Mesenchymal stem cell (in vitro differentiated cells and primary cell): ENCODE data around the gene LIM2.
"Not testable (repeated sequence)": the region's sequence is repeated elsewhere in the genome, so short reads cannot be mapped to it uniquely, and the experiment has no call there.

Experiments
- DNase-seq: peaks from one replicate; pipeline ENCODE4 v3.0.0-alpha.2; 2013
- H2AFZ ChIP-seq: one replicate; pipeline ENCODE4 v1.6.1; 2013; ENCODE audit warnings: low read depth, mild to moderate bottlenecking, control low read depth, inconsistent platforms, low read length, moderate library complexity
- H2AK5ac ChIP-seq: 2 replicates; pipeline ENCODE4 v1.6.1; 2013; ENCODE audit warnings: low read length, moderate library complexity, mild to moderate bottlenecking, inconsistent platforms; ENCODE audit not compliant: severe bottlenecking
- H2BK120ac ChIP-seq: one replicate; pipeline ENCODE4 v1.6.1; 2013; ENCODE audit warnings: low read depth, mild to moderate bottlenecking, inconsistent platforms, low read length, moderate library complexity
- H2BK12ac ChIP-seq, 2 experiments: one replicate each; pipeline ENCODE4 v1.6.1; 2013; ENCODE audit warnings: inconsistent platforms in 2 of 2, low read length in 2 of 2, mild to moderate bottlenecking in 2 of 2, moderate library complexity in 2 of 2, control low read depth in 1 of 2
- H2BK15ac ChIP-seq: one replicate; pipeline ENCODE4 v1.6.1; 2013; ENCODE audit warnings: mild to moderate bottlenecking, low read depth, inconsistent platforms; ENCODE audit not compliant: poor library complexity, severe bottlenecking
- H2BK5ac ChIP-seq: 2 replicates; pipeline ENCODE4 v1.6.1; 2013; ENCODE audit warnings: low read depth, mild to moderate bottlenecking, low read length, control low read depth, inconsistent platforms; ENCODE audit not compliant: poor library complexity, severe bottlenecking
- H3K14ac ChIP-seq, 2 experiments: one replicate each; pipeline ENCODE4 v1.6.1; 2013; ENCODE audit warnings: inconsistent platforms in 2 of 2, low read length in 2 of 2, control low read depth in 1 of 2, mild to moderate bottlenecking in 1 of 2, moderate library complexity in 1 of 2
- H3K18ac ChIP-seq, 2 experiments: one replicate each; pipeline ENCODE4 v1.6.1; 2013; ENCODE audit warnings: inconsistent platforms in 2 of 2, low read length in 2 of 2, control low read depth in 1 of 2, low read depth in 1 of 2, mild to moderate bottlenecking in 1 of 2
- H3K23ac ChIP-seq, 2 experiments: one replicate each; pipeline ENCODE4 v1.6.1; 2013; ENCODE audit warnings: inconsistent platforms in 2 of 2, low read length in 2 of 2, mild to moderate bottlenecking in 2 of 2, moderate library complexity in 2 of 2, control low read depth in 1 of 2
- H3K27ac ChIP-seq: 2 replicates; pipeline ENCODE4 v1.5.1; 2013; ENCODE audit warnings: mild to moderate bottlenecking, moderate library complexity, low read length, control low read depth, inconsistent platforms; ENCODE audit not compliant: poor library complexity, severe bottlenecking
- H3K27me3 ChIP-seq, 2 experiments: 2 replicates each; pipeline versions ENCODE4 v1.6.1 to v1.7.0; 2013; ENCODE audit warnings: low read length in 2 of 2, mild to moderate bottlenecking in 2 of 2, moderate library complexity in 2 of 2, control low read depth in 1 of 2, inconsistent platforms in 1 of 2; ENCODE audit not compliant: control insufficient read depth in 1 of 2, insufficient read depth in 1 of 2
- H3K36me3 ChIP-seq, 2 experiments: 2 replicates each; pipeline versions ENCODE4 v1.6.1 to v1.7.0; 2013; ENCODE audit warnings: low read length in 2 of 2, control low read depth in 1 of 2, inconsistent platforms in 1 of 2, low read depth in 1 of 2, mild to moderate bottlenecking in 1 of 2; ENCODE audit not compliant: insufficient read depth in 2 of 2, control insufficient read depth in 1 of 2
- H3K4ac ChIP-seq, 2 experiments: one replicate each; pipeline ENCODE4 v1.6.1; 2013; ENCODE audit warnings: inconsistent platforms in 2 of 2, low read length in 2 of 2, mild to moderate bottlenecking in 2 of 2, moderate library complexity in 2 of 2, control low read depth in 1 of 2, low read depth in 1 of 2
- H3K4me1 ChIP-seq: 2 replicates; pipeline ENCODE4 v1.6.1; 2013; ENCODE audit warnings: low read depth, low read length, control low read depth; ENCODE audit not compliant: control insufficient read depth, insufficient read depth
- H3K4me2 ChIP-seq: 2 replicates; pipeline ENCODE4 v1.6.1; 2013; ENCODE audit warnings: low read length, mild to moderate bottlenecking, inconsistent platforms; ENCODE audit not compliant: poor library complexity, severe bottlenecking
- H3K4me3 ChIP-seq, 2 experiments: 2 replicates each; pipeline versions ENCODE4 v1.5.1 to v1.7.0; 2013; ENCODE audit warnings: low read length in 2 of 2, mild to moderate bottlenecking in 2 of 2, control low read depth in 1 of 2, low read depth in 1 of 2; ENCODE audit not compliant: insufficient read depth in 1 of 2
- H3K79me1 ChIP-seq: replicated peaks from 2 replicates; pipeline ENCODE4 v1.6.1; 2013; ENCODE audit warnings: mild to moderate bottlenecking, control low read depth, low read length, inconsistent platforms; ENCODE audit not compliant: poor library complexity, severe bottlenecking
- H3K9ac ChIP-seq: 2 replicates; pipeline ENCODE4 v1.7.0; 2013; ENCODE audit warnings: mild to moderate bottlenecking, low read length, moderate library complexity
- H3K9me3 ChIP-seq: 2 replicates; pipeline ENCODE4 v1.7.0; 2013; ENCODE audit warnings: mild to moderate bottlenecking, low read length; ENCODE audit not compliant: control insufficient read depth
- H4K8ac ChIP-seq: one replicate; pipeline ENCODE4 v1.6.1; 2013; ENCODE audit warnings: inconsistent platforms, mild to moderate bottlenecking, low read length, moderate library complexity
- H4K91ac ChIP-seq: one replicate; pipeline ENCODE4 v1.6.1; 2013; ENCODE audit warnings: mild to moderate bottlenecking, low read length, inconsistent platforms
- WGBS: methylation state at CpG from one replicate; pipeline ENCODE4 v1.1.7; 2013; ENCODE audit warnings: mixed read lengths; 5-methylcytosine and 5-hydroxymethylcytosine counted together

The LIM2 gene

DNA sequence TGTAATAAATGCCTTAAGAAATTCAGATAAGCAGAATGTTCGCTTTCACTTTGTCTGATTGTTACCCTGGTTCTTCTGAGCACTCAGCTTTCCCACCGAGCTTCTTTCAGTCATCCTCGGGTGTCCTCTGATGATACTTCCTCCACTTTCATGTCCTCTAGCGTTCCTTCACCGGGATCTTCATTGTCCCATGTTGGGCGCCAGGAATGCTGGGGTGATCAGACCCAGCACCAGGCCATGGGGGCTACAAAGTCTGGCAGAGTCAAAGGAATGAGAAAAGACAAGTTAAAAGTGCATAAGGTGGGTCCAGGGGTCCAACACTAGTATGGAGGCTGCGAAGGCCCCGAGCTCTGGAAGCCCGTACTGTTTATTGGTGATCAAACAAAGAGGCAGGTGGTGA is 14.3 kb upstream of the LIM2 start:
- H3K9me3 ChIP-seq = peaks cover 21% of the 10 kb centered on the region
- peak overlapping the region in 1 of 2 experiments; percentile 24 for H3K4me3 ChIP-seq
- H3K27ac ChIP-seq = no peak overlapping the region
- no peak overlapping the region for H3K18ac ChIP-seq
- no peak for DNase-seq
- 86% methylated on average over 9 of the region's 9 CpGs for WGBS
- no peak overlapping the region for H2AFZ ChIP-seq
- no peak overlapping the region for H2BK5ac ChIP-seq
- H4K8ac ChIP-seq = no peak overlapping the region
- H3K23ac ChIP-seq = no peak overlapping the region
- no peak overlapping the region for H2BK12ac ChIP-seq
- H4K91ac ChIP-seq = no peak overlapping the region
- H2BK15ac ChIP-seq = no peak overlapping the region
- H3K4me2 ChIP-seq = no peak overlapping the region
- H3K14ac ChIP-seq = no peak overlapping the region
- no peak overlapping the region for H2BK120ac ChIP-seq
- no peak overlapping the region for H3K9ac ChIP-seq
- H2AK5ac ChIP-seq = no peak overlapping the region
- no peaks in the 10 kb centered on the region for H3K36me3 ChIP-seq
- no peaks in the 10 kb centered on the region for H3K4me1 ChIP-seq
- H3K79me1 ChIP-seq = no peaks in the 10 kb centered on the region
- H3K4ac ChIP-seq = no peak overlapping the region
- no peaks in the 10 kb centered on the region for H3K27me3 ChIP-seq

GRCh38 chr19:51399936-51400335 is 12.2 kb upstream of the LIM2 start:
- WGBS = 80% methylated on average over 7 of the region's 7 CpGs
- H2AFZ ChIP-seq, H4K91ac ChIP-seq, H3K4ac ChIP-seq, H3K9ac ChIP-seq, H3K14ac ChIP-seq, H3K79me1 ChIP-seq, H3K4me2 ChIP-seq, H3K27me3 ChIP-seq, H3K4me1 ChIP-seq, H2BK120ac ChIP-seq, H2BK12ac ChIP-seq, H4K8ac ChIP-seq, H2BK15ac ChIP-seq, H3K36me3 ChIP-seq, H3K4me3 ChIP-seq, H2BK5ac ChIP-seq, DNase-seq, H2AK5ac ChIP-seq, H3K23ac ChIP-seq, H3K27ac ChIP-seq, H3K18ac ChIP-seq: not testable (repeated sequence)
- peaks cover 21% of the 10 kb centered on the region for H3K9me3 ChIP-seq

DNA sequence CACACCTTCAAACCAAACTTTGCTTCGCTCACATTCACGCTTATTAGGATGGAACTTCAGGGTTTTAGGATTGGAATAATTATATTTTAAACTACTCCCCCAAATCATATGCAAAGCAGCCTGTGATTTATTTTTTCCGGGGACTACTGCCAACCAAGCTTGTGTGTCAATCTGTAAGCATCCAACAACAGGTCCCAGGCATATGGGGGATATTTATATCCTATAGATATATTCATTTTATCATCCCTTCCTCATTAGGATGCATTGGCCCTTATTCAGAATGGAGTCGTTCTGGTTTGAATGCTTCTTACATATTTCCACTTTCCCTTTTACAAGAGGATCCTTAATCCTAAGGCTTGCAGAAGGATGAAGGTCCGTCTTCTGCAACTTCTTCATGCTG is 11.5 kb upstream of the LIM2 start:
- H2BK120ac ChIP-seq = no peak overlapping the region
- H2BK12ac ChIP-seq = no peak overlapping the region
- H3K9ac ChIP-seq = no peak overlapping the region
- no peak overlapping the region for H2AK5ac ChIP-seq
- no peaks in the 10 kb centered on the region for H3K36me3 ChIP-seq
- no peak overlapping the region for H3K18ac ChIP-seq
- H3K4me2 ChIP-seq = no peak overlapping the region
- DNase-seq = no peak
- H3K23ac ChIP-seq = no peak overlapping the region
- no peaks in the 10 kb centered on the region for H3K79me1 ChIP-seq
- no peaks in the 10 kb centered on the region for H3K27me3 ChIP-seq
- H3K9me3 ChIP-seq = peaks cover 21% of the 10 kb centered on the region
- H2AFZ ChIP-seq = no peak overlapping the region
- H4K91ac ChIP-seq = no peak overlapping the region
- no peak overlapping the region for H3K14ac ChIP-seq
- no peak overlapping the region for H4K8ac ChIP-seq
- H3K4ac ChIP-seq = no peak overlapping the region
- 85% methylated on average over 2 of the region's 5 CpGs for WGBS
- peaks cover 5% of the 10 kb centered on the region for H3K4me1 ChIP-seq
- H2BK15ac ChIP-seq = no peak overlapping the region
- no peak overlapping the region for H2BK5ac ChIP-seq
- no peak overlapping the region for H3K27ac ChIP-seq
- no peak overlapping the region for H3K4me3 ChIP-seq

- no peak overlapping the region for H3K23ac ChIP-seq
- H3K4ac ChIP-seq = no peak overlapping the region
- H3K27me3 ChIP-seq = no peaks in the 10 kb centered on the region
- H3K4me3 ChIP-seq = no peak overlapping the region
- H3K79me1 ChIP-seq = no peaks in the 10 kb centered on the region
- H2BK5ac ChIP-seq = no peak overlapping the region
- H3K14ac ChIP-seq = no peak overlapping the region
- no peak overlapping the region for H2AK5ac ChIP-seq
- no peak overlapping the region for H3K27ac ChIP-seq
- peaks cover 16% of the 10 kb centered on the region for H3K9me3 ChIP-seq
- no peak overlapping the region for H2BK120ac ChIP-seq
- DNase-seq = peak; percentile 33
- H2BK12ac ChIP-seq = no peak overlapping the region
- no peak overlapping the region for H4K91ac ChIP-seq
- H3K4me1 ChIP-seq = peaks cover 8% of the 10 kb centered on the region
- H2BK15ac ChIP-seq = no peak overlapping the region
- H3K9ac ChIP-seq = peak overlapping the region; percentile 18
- no peaks in the 10 kb centered on the region for H3K36me3 ChIP-seq
- no peak overlapping the region for H3K4me2 ChIP-seq
- H2AFZ ChIP-seq = no peak overlapping the region
- no peak overlapping the region for H3K18ac ChIP-seq
- H4K8ac ChIP-seq = no peak overlapping the region
- WGBS = 63% methylated on average over 3 of the region's 7 CpGs
Observed at GRCh38 chr19:51398096-51398704, 10.4 kb upstream of the LIM2 start.
